ENCODE data around the gene CD63. TPM values are rescaled to one million over a fixed set of nuclear protein-coding genes. Genes with fewer than 3 reads are reported as not detected.

The CD63 gene
- total RNA-seq, 4 donors from 2014 or later = 736 to 1,401 (median 892) TPM

DNA sequence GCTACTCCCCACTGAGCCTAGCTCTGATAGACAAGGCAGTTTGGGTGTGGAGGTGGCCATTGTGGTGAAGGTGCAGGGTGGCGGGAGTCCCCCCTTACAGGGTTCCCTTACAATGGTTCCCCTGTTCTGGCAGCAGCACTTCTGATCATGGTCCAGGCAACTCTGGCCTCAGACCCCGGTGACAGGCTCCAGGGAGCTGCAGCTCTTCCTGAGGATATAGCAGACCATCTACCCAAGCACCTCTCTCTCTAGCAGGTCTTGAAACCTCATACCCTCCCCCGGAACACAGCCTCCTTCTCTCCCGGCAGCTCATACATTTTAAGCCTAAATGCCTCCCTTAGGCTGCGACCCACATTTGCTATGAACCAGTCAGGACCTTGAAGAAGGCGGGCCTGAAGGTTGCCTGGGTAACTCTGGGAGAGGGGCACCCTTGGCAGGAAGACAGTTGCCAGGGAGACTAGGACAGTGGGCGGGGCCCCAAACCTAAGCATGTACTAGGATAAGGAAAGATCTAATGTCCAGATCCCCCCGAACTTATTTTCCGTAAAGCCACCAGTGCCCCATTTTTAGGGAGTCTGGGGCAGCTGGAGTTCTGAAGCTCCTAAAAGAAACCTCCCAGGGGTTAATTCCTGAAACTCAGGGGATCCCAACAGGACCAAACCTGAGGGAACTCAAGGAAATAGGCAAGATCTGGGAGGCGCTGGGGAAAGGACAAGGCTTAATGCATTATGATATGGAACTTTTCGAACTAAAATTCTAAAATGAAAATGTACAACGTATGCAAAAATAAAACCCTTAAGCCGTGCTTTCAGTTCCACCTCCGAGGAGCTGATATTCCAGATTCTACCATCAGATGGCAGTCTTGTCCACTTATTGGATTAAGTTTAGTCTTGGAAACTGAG is 9.6 kb upstream of the CD63 start:
- DNase-seq (ENCODE audit: low spot score) (no peak), ATAC-seq (ENCODE audit: low FRiP score) (peak; percentile 61)
- TF ChIP-seq CTCF (IDR thresholded peaks at IDR 0.05) = peak in 2 of 3 donors; percentile 41 to 73

DNA sequence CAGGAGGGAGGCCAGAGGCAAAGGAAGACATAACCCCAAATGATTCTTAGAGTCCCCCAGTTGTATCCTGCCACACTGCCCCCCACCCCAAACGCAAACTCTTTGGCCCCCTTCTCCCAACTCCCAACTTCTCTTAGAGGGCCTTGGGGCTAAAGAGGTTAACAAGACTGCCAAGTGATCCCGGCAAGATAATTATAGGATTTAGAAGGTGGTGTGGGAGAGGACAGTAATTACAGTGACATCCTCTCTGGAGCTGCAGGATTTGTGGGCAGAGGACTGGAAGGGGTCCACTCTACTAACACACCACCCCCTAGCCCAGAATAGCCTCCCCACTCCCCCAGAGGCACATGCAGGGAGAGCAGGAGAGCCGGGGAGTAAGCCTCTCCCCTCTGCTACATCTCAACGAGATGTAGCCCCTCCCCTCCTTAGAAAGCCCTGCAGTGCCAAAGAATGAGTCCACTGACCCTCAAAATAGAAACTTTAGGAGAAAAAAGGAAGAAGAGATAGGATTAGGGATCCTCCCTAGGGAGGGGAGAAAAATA is 8.8 kb upstream of the CD63 start:
- TF ChIP-seq CTCF (IDR thresholded peaks at IDR 0.05) = no peak
- ATAC-seq (ENCODE audit: low FRiP score) (peak; percentile 10), DNase-seq (ENCODE audit: low spot score) (no peak)

- ATAC-seq (ENCODE audit: low FRiP score) = no peak
- peak in 1 of 3 donors; percentile 8 for TF ChIP-seq CTCF (IDR thresholded peaks at IDR 0.05)
- peak; percentile 54 for DNase-seq (ENCODE audit: low spot score)
Measured at GRCh38 chr12:55736780-55737580, 8.2 kb upstream of the CD63 start.

- no peak for TF ChIP-seq CTCF (IDR thresholded peaks at IDR 0.05)
- no peak for DNase-seq (ENCODE audit: low spot score)
- ATAC-seq (ENCODE audit: low FRiP score) = no peak
Measured at GRCh38 chr12:55736076-55736475, 7.3 kb upstream of the CD63 start.

- no peak for ATAC-seq (ENCODE audit: low FRiP score)
- no peak for DNase-seq (ENCODE audit: low spot score)
- no peak for TF ChIP-seq CTCF (IDR thresholded peaks at IDR 0.05)
Measured at GRCh38 chr12:55734595-55734994, 5.8 kb upstream of the CD63 start.

DNA sequence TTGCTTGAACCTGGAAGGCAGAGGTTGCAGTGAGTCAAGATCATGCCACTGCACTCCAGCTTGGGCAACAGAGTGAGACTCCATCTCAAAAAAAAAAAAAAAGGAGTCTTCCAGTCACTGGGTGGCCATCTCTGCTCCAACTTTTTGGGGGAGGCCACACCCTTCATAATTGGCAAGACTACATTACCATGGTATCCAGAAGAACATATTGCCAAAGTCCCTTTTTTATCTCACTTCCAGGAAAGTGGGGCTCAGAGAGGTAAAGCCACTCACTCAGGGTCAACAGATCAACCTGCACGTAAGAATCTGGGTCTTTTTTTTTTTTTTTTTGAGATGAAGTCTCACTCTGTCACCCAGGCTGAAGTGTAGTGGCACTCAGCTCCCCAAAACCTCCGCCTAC is 5.0 kb upstream of the CD63 start:
- TF ChIP-seq CTCF (IDR thresholded peaks at IDR 0.05) = no peak
- ATAC-seq (ENCODE audit: low FRiP score) (no peak), DNase-seq (ENCODE audit: low spot score) (no peak)
